ENCODE measurements around the gene RSRC1.
"Not testable (repeated sequence)": the region's sequence is repeated elsewhere in the genome, so short reads cannot be mapped to it uniquely, and the experiment has no call there.

The RSRC1 gene

GRCh38 chr3:158548691-158549090 is 438.8 kb downstream of the RSRC1 start:
- DNase-seq, result no peak

GRCh38 chr3:158549938-158550337 is 440.0 kb downstream of the RSRC1 start:
- DNase-seq, result not testable (repeated sequence)

DNA sequence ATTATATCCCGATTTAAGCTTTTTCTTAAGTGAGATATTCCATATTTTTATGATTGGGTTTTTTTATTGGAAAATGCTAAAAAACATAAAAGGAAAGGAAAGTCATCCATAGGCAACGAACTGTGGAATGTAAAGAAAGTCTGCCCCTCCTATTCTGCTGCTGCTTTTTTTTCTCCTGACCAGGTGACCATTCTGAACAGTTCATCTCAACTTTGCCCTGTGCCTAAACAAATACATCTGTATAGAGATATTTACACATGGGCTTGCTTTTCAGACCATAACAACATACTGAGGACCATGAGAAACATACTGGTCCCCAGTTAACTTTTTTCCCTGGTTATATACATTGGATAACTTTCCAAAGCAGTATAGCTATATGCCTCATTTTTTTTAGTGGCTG is 442.2 kb downstream of the RSRC1 start:
- DNase-seq, result no peak

DNA sequence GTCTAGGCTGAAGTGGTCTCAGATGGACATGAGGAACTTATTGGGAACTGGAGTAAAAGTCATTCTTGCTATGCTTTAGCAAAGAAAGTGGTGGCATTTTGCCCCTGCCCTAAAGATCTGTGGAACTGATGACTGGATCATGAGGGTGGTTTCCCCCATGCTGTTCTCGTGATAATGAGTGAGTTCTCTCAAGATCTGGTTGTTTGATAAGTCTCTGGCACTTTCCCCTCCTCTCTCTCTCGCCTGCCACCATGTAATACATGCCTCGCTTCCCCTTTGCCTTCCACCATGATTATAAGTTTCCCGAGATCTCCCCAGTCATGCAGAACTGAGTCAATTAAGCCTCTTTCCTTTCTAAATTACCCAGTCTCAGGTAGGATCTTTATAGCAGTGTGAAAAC is 449.6 kb downstream of the RSRC1 start:
- DNase-seq, result no peak

- DNase-seq, result no peak
Observed at GRCh38 chr3:158560979-158561378, 451.1 kb downstream of the RSRC1 start.

DNA sequence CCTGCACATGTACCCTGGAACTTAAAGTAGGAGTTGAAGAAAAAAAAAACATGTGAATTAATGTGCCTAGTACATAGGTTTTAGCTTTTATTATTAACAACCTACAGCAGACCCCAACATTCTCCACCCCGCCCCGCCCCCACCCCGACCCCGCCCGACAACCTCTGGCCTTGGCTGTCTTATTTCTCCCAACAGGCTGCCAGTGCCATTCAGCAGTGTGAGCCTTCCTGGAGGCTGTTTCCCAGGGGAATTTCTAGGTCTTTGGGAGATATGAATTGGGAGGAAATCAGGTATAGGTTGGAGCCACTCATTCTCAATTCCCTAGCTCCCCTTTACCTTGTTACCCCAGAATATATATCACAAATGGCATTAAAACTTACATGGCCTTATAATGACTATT is 452.8 kb downstream of the RSRC1 start:
- no peak for DNase-seq

DNA sequence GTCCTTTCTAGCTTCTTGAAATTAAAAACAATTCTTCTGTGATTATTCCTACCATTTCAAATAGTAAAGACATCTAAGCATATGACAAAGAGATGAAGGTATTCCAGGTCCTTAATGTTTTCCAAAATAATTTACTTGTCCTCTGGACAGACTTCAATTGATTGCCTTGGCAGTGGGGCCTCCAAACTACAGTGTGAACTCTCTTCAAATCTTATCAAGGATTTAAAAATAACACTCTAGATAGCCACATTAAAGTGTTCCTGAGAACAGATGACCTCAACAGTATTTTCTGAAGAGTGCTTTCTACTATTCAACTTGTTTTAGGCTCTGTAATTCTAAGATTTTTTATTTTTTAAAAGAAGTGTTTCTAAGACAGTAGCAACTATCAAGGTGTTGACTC is 453.2 kb downstream of the RSRC1 start:
- no peak for DNase-seq

GRCh38 chr3:158565076-158565475 is 455.2 kb downstream of the RSRC1 start:
- no peak for DNase-seq

- DNase-seq, result no peak
Observed at GRCh38 chr3:158568784-158569183, 458.9 kb downstream of the RSRC1 start.

DNA sequence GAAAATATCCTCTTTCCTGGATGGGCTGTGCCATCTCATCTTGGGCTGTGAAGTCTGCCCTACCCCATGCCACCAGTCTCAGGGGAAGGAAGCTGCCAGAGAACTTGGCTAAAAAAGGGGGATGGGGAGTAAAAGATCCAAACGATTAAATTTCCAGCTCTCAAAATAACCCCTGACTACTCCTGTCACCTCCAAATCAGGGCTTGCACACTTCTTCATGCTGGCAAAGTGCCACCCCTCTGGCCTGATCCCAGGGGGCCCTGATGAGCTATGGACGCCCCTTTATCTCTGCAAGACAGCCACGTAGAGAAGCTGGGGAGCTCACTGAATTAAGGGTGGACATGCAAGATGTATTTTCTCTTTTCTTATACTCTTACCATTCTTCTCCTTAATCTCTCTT is 459.9 kb downstream of the RSRC1 start:
- no peak for DNase-seq

DNA sequence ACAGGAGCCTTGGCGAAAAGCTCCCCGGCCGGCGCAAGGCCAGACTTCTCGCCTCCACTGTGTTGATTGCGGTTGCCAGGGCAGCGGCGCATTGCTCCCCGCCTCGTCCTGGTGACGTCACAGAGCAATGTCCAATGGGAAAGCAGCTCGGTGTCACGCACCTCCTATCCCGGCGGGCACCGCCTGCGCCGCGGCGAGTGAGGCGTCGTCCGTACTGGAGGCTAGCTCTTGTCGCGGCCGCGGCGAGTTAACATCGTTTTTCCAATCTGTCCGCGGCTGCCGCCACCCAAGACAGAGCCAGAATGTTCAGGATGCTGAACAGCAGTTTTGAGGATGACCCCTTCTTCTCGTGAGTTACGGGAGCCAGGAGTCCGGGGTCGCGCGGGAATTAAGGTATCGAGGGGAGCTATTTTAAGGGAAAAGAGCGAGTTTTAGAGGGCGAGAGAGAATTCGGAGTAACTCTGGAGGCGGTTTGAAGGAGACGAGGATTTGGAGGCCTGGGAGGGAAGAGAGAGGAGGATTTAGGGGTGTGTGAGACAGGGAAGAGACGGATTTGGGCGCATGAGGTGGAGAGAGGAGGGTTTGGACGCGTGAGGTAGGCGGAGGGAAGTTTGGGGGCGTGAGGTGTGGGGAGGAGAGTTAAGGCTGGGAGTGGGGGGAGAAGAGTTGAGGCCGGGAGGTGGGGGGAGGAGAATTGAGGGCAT is 461.3 kb downstream of the RSRC1 start, which contains the start of gene MLF1:
Gene MLF1, plus strand, starts transcription at position 196 of the 704 bp plus-strand sequence. Its CDS starts 107 bp downstream, at position 303.
- DNase-seq, result peak; percentile 95

DNA sequence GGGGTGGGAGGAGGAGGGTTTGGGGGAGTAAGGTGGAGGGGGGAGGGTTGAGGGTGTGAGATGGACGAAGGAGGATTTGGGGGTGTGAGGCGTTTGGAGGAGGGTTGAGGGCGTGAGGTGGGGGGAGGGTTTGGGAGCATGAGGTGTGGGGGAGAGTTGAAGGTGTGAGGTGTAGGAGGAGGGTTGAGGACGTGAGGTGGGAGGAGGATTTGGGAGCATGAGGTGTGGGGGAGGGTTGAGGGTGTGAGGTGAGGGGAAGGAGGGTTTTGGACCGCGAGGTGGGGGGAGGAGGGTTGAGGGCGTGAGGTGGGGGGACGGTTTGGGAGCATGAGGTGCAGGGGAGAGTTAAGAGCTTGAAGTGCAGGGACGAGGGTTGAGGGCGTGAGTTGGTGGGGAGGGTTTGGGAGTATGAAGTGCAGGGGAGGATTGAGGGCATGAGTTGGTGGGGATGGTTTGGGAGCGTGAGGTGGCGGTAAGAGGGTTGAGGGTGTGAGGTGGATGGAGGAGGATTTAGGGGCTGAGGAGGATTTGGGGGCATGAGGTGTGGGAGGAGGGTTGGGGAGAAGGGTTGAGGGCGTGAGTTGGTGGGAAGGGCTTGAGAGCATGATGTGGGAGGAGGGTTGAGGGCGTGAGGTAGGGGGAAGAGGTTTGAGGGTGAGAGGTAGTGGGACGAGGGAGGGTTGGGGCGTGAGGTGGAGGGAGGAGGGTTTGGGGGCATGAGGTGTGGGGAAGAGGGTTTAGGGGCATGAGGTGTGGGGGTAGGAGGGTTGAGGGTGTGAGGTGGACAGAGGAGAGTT is 462.3 kb downstream of the RSRC1 start:
- DNase-seq, result no peak

DNA sequence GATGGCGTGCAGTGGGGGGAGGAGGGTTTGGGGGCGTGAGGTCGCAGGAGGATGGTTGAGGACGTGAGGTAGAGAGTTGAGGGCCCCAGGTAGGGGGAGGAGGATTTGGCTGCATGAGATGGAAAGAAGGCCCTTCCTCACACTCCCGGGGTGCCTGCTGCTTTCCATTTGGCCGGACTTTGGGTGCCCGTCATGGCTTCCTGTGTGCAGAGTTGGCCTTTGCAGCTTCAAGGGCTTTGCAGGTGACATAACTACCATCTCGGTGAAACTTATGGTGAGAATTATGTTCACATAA is 462.8 kb downstream of the RSRC1 start:
- no peak for DNase-seq

DNA sequence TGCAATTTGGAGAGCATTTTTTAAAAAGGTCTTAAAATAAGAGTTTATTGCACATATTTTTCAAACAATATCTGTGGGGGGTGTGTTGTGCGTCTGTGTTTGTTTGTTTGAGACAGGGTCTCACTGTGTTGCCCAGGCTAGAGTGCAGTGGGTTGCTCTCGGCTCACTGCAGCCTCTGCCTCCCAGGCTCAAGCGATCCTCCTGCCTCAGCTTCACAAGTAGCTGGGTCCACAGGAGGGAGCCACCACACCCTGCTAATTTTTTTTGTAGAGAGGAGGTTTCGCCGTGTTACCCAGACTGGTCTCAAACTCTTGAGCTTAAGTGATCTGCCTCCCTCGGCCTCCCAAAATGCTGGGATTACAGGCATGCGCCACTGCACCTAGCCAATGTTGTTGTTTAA is 463.8 kb downstream of the RSRC1 start:
- no peak for DNase-seq

DNA sequence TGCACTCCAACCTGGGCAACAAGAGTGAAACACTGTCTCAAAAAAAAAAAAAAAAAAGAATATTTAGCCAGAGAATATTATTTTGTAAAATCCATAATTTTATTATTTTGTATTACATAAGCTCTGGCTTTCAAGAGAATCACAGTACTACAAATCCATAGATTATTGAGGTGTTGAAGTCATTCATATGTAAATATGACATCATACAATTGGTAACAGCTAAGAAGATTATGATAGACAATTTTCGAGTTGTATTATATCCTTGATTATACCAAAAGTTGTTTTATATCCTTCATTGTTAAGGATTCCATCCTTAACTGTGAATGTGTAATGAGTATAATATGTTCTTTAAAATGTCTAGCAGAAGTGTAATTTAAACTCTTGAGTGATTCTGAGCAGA is 464.8 kb downstream of the RSRC1 start:
- no peak for DNase-seq

DNA sequence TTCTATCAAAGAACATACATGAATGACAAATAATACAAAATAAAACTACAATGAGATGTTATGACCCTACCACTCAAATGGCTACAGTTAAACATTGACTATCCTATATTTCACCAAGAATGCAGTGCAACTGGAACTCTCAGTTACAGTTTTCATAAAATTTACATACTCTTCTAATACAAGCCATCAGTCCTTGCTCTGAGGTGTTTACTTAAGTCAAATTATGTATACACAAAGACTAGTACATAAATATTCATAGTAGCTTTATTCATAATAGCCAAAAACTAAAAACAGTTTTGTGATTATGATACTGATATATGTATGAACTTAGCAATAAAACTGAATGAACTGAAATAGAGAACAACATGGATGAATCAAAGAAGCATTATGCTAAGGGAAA is 480.3 kb downstream of the RSRC1 start:
- no peak for DNase-seq

Data from retina (tissue), 1 donor.